Medulla oblongata (tissue), 1 donor: ENCODE data around the gene CHCT1.
"Not testable (repeated sequence)": the region's sequence is repeated elsewhere in the genome, so short reads cannot be mapped to it uniquely, and the experiment has no call there.

Experiments used
- DNase-seq: peaks from one replicate; pipeline ENCODE4 v3.0.0-alpha.2; 2015; ENCODE audit errors: extremely low spot score

The CHCT1 gene

GRCh38 chr17:60398227-60398959 lies 23.9 kb upstream of the CHCT1 start:
- peak; percentile 61 for DNase-seq

- DNase-seq, result no peak
Measured at GRCh38 chr17:60401819-60402218, 20.5 kb upstream of the CHCT1 start.

- DNase-seq, result no peak
Measured at GRCh38 chr17:60403523-60403810, 18.8 kb upstream of the CHCT1 start.

GRCh38 chr17:60403962-60404361 lies 18.3 kb upstream of the CHCT1 start:
- no peak for DNase-seq

GRCh38 chr17:60406887-60407286 lies 15.4 kb upstream of the CHCT1 start:
- no peak for DNase-seq

GRCh38 chr17:60410001-60410400 lies 12.3 kb upstream of the CHCT1 start:
- DNase-seq, result no peak

GRCh38 chr17:60412701-60413100 lies 9.6 kb upstream of the CHCT1 start:
- DNase-seq, result no peak

- DNase-seq, result no peak
Measured at GRCh38 chr17:60415146-60415545, 7.1 kb upstream of the CHCT1 start.

- peak; percentile 90 for DNase-seq
Measured at GRCh38 chr17:60416368-60416925, 5.8 kb upstream of the CHCT1 start.

- not testable (repeated sequence) for DNase-seq
Measured at GRCh38 chr17:60419003-60419402, 3.3 kb upstream of the CHCT1 start.

- DNase-seq, result not testable (repeated sequence)
Measured at GRCh38 chr17:60419875-60420274, 2.4 kb upstream of the CHCT1 start.

- DNase-seq, result peak; percentile 76
Measured at GRCh38 chr17:60421273-60422161, 772 bp upstream of the CHCT1 start.

- DNase-seq, result no peak
Measured at GRCh38 chr17:60423865-60424264, 1.6 kb downstream of the CHCT1 start.

GRCh38 chr17:60425626-60426025 lies 3.3 kb downstream of the CHCT1 start:
- DNase-seq, result no peak

GRCh38 chr17:60426596-60426995 lies 4.3 kb downstream of the CHCT1 start:
- DNase-seq, result no peak

GRCh38 chr17:60428491-60428890 lies 6.2 kb downstream of the CHCT1 start:
- DNase-seq, result not testable (repeated sequence)

GRCh38 chr17:60430561-60430960 lies 8.3 kb downstream of the CHCT1 start:
- not testable (repeated sequence) for DNase-seq

GRCh38 chr17:60433021-60433997 lies 11.0 kb downstream of the CHCT1 start:
- DNase-seq, result not testable (repeated sequence)

- peak; percentile 98 for DNase-seq
Measured at GRCh38 chr17:60435244-60436167, 13.2 kb downstream of the CHCT1 start.

GRCh38 chr17:60436676-60437075 lies 14.4 kb downstream of the CHCT1 start:
- no peak for DNase-seq
